Loucy (cell line): ENCODE measurements around the gene CIITA.

Source experiments
- H2AFZ ChIP-seq: fragments of 200-600 bp; sonication (generic); 2 replicates; pipeline ENCODE4 v1.6.0; 2016; ENCODE audit warnings: antibody characterized with exemption, mild to moderate bottlenecking, low read length, moderate library complexity
- H3F3A ChIP-seq: fragments of 200-600 bp; 2 replicates; pipeline ENCODE4 v1.6.0; 2016; ENCODE audit warnings: antibody characterized with exemption, low read depth, mild to moderate bottlenecking
- H3K27me3 ChIP-seq: fragments of 200-600 bp; sonication (generic); 2 replicates; pipeline ENCODE4 v1.6.1; 2014; ENCODE audit warnings: low read length, mild to moderate bottlenecking; ENCODE audit not compliant: insufficient read depth, poor library complexity, severe bottlenecking
- H3K36me3 ChIP-seq: fragments of 200-600 bp; sonication (generic); 2 replicates; pipeline ENCODE4 v1.6.1; 2016; ENCODE audit warnings: low read length; ENCODE audit not compliant: insufficient read depth
- H3K4me1 ChIP-seq: fragments of 200-600 bp; sonication (generic); 2 replicates; pipeline ENCODE4 v1.5.1; 2014; ENCODE audit warnings: low read length, mild to moderate bottlenecking; ENCODE audit not compliant: insufficient read depth, poor library complexity, severe bottlenecking
- H3K4me2 ChIP-seq: fragments of 200-600 bp; sonication (generic); 2 replicates; pipeline ENCODE4 v1.6.0; 2014; ENCODE audit warnings: antibody characterized with exemption, low read length, low read depth, mild to moderate bottlenecking; ENCODE audit not compliant: poor library complexity, severe bottlenecking
- H3K4me3 ChIP-seq: fragments of 200-600 bp; sonication (generic); 2 replicates; pipeline ENCODE4 v1.5.1; 2014; ENCODE audit warnings: low read length, mild to moderate bottlenecking, mixed read lengths; ENCODE audit not compliant: poor library complexity, severe bottlenecking
- H3K79me2 ChIP-seq: fragments of 200-600 bp; sonication (generic); 2 replicates; pipeline ENCODE4 v1.6.1; 2014; ENCODE audit warnings: low read length; ENCODE audit not compliant: insufficient read depth
- H3K9ac ChIP-seq: fragments of 200-600 bp; sonication (generic); 2 replicates; pipeline ENCODE4 v1.6.0; 2014; ENCODE audit warnings: mild to moderate bottlenecking, low read depth, low read length, moderate library complexity; ENCODE audit not compliant: poor library complexity, severe bottlenecking
- H3K9me2 ChIP-seq: fragments of 200-600 bp; sonication (generic); replicated peaks from 2 replicates; pipeline ENCODE4 v1.6.1; 2016; ENCODE audit warnings: low read depth, low read length, mixed read lengths
- H3K9me3 ChIP-seq: fragments of 200-600 bp; sonication (generic); 2 replicates; pipeline ENCODE4 v1.6.1; 2014; ENCODE audit warnings: mild to moderate bottlenecking, antibody characterized with exemption, low read length, low read depth; ENCODE audit not compliant: insufficient read depth
- H4K20me1 ChIP-seq: fragments of 200-600 bp; sonication (generic); 2 replicates; pipeline ENCODE4 v1.6.0; 2014; ENCODE audit warnings: antibody characterized with exemption, low read length, mild to moderate bottlenecking; ENCODE audit not compliant: insufficient read depth, poor library complexity, severe bottlenecking
- CTCF ChIP-seq: fragments of 200-600 bp; sonication (generic); conservative IDR thresholded peaks from 2 replicates; pipeline ENCODE4 v1.5.1; 2014; ENCODE audit warnings: mild to moderate bottlenecking, antibody characterized with exemption, low read length
- EZH2phosphoT487 ChIP-seq: fragments of 200-600 bp; IDR thresholded peaks from 2 replicates; pipeline ENCODE4 v1.6.1; 2018; ENCODE audit warnings: antibody characterized with exemption, mild to moderate bottlenecking, moderate library complexity, borderline replicate concordance

CIITA gene

DNA sequence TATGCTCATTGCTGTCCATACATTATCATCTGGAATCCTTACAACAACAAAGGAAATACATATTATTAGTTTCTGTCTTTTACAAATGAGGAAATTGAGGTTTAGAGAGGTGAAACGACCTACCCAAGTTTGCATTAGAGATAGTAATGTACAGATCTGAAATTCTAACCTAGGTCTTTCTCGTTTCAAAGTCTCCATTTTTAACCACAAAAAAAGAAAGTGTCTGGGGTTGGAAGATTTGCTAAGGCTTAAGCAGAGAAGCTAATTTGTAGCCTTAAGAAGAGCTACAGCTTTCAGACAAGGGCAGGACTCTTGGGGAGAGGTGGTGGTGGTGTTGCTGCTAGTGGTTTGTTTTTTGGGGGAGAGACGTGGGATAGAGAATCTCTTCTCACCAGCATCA lies 19.2 kb downstream of the CIITA start:
- Histone ChIP-seq H3K9me3 (no peaks in the 10 kb centered on the region), H3K79me2 (no peaks in the 10 kb centered on the region), H3K9ac (no peak overlapping the region), H3K27me3 (no peaks in the 10 kb centered on the region), H3K9me2 (no peaks in the 10 kb centered on the region), H3K36me3 (no peaks in the 10 kb centered on the region), H4K20me1 (no peaks in the 10 kb centered on the region), H3K4me3 (no peak overlapping the region), H2AFZ (no peak overlapping the region), H3F3A (no peaks in the 10 kb centered on the region), H3K4me2 (no peak overlapping the region), H3K4me1 (no peaks in the 10 kb centered on the region)
- no peak for TF ChIP-seq EZH2phosphoT487
- TF ChIP-seq CTCF, result no peak

- Histone ChIP-seq H3K9me2 (no peaks in the 10 kb centered on the region), H3K9me3 (no peaks in the 10 kb centered on the region), H3K27me3 (no peaks in the 10 kb centered on the region), H2AFZ (no peak overlapping the region), H4K20me1 (no peaks in the 10 kb centered on the region), H3K4me2 (no peak overlapping the region), H3K79me2 (no peaks in the 10 kb centered on the region), H3K36me3 (no peaks in the 10 kb centered on the region), H3K9ac (no peak overlapping the region), H3K4me3 (no peak overlapping the region), H3F3A (no peaks in the 10 kb centered on the region), H3K4me1 (no peaks in the 10 kb centered on the region)
- TF ChIP-seq EZH2phosphoT487 (no peak), CTCF (no peak)
These were observed 19.7 kb downstream of the CIITA start for GRCh38 chr16:10896723-10897122.

DNA sequence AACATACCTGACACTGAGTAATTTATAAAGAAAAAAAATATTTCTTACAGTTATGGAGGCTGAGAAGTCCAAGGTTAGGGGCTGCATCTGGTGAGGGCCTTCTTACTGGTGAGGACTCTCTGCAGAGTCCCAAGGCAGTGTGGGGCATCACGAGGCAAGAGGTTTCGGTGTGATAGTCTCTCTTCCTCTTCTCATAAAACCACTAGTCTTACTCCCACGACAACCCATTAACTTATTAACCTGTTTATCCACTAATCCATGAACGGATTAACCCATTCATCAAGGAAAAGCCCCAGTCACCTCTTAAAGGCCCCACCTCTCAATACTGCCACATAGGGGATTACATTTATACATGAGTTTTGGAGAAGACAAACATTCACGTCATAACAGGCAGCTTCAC lies 20.1 kb downstream of the CIITA start:
- Histone ChIP-seq H3K4me3 (no peak overlapping the region), H3K27me3 (no peaks in the 10 kb centered on the region), H3F3A (no peaks in the 10 kb centered on the region), H3K4me2 (no peak overlapping the region), H3K9ac (no peak overlapping the region), H2AFZ (no peak overlapping the region), H4K20me1 (no peaks in the 10 kb centered on the region), H3K9me2 (no peaks in the 10 kb centered on the region), H3K4me1 (no peaks in the 10 kb centered on the region), H3K36me3 (no peaks in the 10 kb centered on the region), H3K9me3 (no peaks in the 10 kb centered on the region), H3K79me2 (no peaks in the 10 kb centered on the region)
- TF ChIP-seq CTCF (no peak), EZH2phosphoT487 (no peak)
